IPS-15b (cell line): ENCODE data around the gene GPRIN2.
"Not testable (repeated sequence)": the region's sequence is repeated elsewhere in the genome, so short reads cannot be mapped to it uniquely, and the experiment has no call there.

ENCODE experiments used
- H3K27me3 ChIP-seq: one replicate; pipeline ENCODE4 v1.6.1; 2013; ENCODE audit warnings: low read length; ENCODE audit not compliant: control insufficient read depth, insufficient read depth
- H3K36me3 ChIP-seq: one replicate; pipeline ENCODE4 v1.6.1; 2013; ENCODE audit warnings: low read length; ENCODE audit not compliant: control insufficient read depth, insufficient read depth
- H3K4me1 ChIP-seq: one replicate; pipeline ENCODE4 v1.6.1; 2013; ENCODE audit warnings: mild to moderate bottlenecking, low read length; ENCODE audit not compliant: control insufficient read depth, insufficient read depth
- H3K4me3 ChIP-seq: one replicate; pipeline ENCODE4 v1.5.1; 2013; ENCODE audit warnings: low read depth, low read length
- H3K9ac ChIP-seq: one replicate; pipeline ENCODE4 v1.6.1; 2013; ENCODE audit warnings: low read depth, mild to moderate bottlenecking, low read length
- H3K9me3 ChIP-seq: one replicate; pipeline ENCODE4 v1.6.1; 2013; ENCODE audit warnings: mild to moderate bottlenecking, low read length; ENCODE audit not compliant: control insufficient read depth, insufficient read depth

The GPRIN2 gene

GRCh38 chr10:46516660-46517416, 39.6 kb downstream of the GPRIN2 start:
- Histone ChIP-seq H3K4me1 (no peaks in the 10 kb centered on the region), H3K36me3 (no peaks in the 10 kb centered on the region), H3K4me3 (no peak overlapping the region), H3K9ac (no peak overlapping the region), H3K9me3 (no peaks in the 10 kb centered on the region), H3K27me3 (no peaks in the 10 kb centered on the region)

- Histone ChIP-seq H3K27me3 (no peaks in the 10 kb centered on the region), H3K4me1 (no peaks in the 10 kb centered on the region), H3K9ac (no peak overlapping the region), H3K9me3 (no peaks in the 10 kb centered on the region), H3K36me3 (no peaks in the 10 kb centered on the region), H3K4me3 (no peak overlapping the region)
Observed at GRCh38 chr10:46515793-46516192, 40.7 kb downstream of the GPRIN2 start.

- no peak overlapping the region for H3K9ac ChIP-seq
- H3K36me3 ChIP-seq = no peaks in the 10 kb centered on the region
- H3K9me3 ChIP-seq = no peaks in the 10 kb centered on the region
- no peak overlapping the region for H3K4me3 ChIP-seq
- no peaks in the 10 kb centered on the region for H3K27me3 ChIP-seq
- no peaks in the 10 kb centered on the region for H3K4me1 ChIP-seq
Observed at GRCh38 chr10:46515366-46515765, 41.1 kb downstream of the GPRIN2 start.

GRCh38 chr10:46514899-46515298, 41.6 kb downstream of the GPRIN2 start:
- H3K36me3 ChIP-seq = no peaks in the 10 kb centered on the region
- H3K4me1 ChIP-seq = no peaks in the 10 kb centered on the region
- no peaks in the 10 kb centered on the region for H3K27me3 ChIP-seq

GRCh38 chr10:46514431-46514861, 42.0 kb downstream of the GPRIN2 start:
- H3K27me3 ChIP-seq = no peaks in the 10 kb centered on the region
- H3K36me3 ChIP-seq = no peaks in the 10 kb centered on the region
- H3K9me3 ChIP-seq = no peaks in the 10 kb centered on the region
- H3K9ac ChIP-seq = no peak overlapping the region
- no peaks in the 10 kb centered on the region for H3K4me1 ChIP-seq
- H3K4me3 ChIP-seq = no peak overlapping the region

More at GRCh38 chr10:46514899-46515298, 41.6 kb downstream of the GPRIN2 start:
- no peak overlapping the region for H3K9ac ChIP-seq
- H3K9me3 ChIP-seq = no peaks in the 10 kb centered on the region
- H3K4me3 ChIP-seq = no peak overlapping the region

- not testable (repeated sequence) for H3K27me3 ChIP-seq, H3K36me3 ChIP-seq, H3K4me1 ChIP-seq, H3K9ac ChIP-seq, H3K4me3 ChIP-seq, H3K9me3 ChIP-seq
Observed at GRCh38 chr10:46513333-46513732, 43.1 kb downstream of the GPRIN2 start.

- H3K36me3 ChIP-seq, H3K4me3 ChIP-seq, H3K9me3 ChIP-seq, H3K9ac ChIP-seq, H3K27me3 ChIP-seq, H3K4me1 ChIP-seq: not testable (repeated sequence)
Observed at GRCh38 chr10:46512725-46513124, 43.7 kb downstream of the GPRIN2 start.

GRCh38 chr10:46512002-46512401, 44.5 kb downstream of the GPRIN2 start:
- H3K27me3 ChIP-seq, H3K9me3 ChIP-seq, H3K4me3 ChIP-seq, H3K9ac ChIP-seq, H3K4me1 ChIP-seq, H3K36me3 ChIP-seq: not testable (repeated sequence)
